Keratinocyte (primary cell): Measurements from ENCODE around the gene ANKDD1B. TPM values are rescaled to one million over a fixed set of nuclear protein-coding genes. Genes with fewer than 3 reads are reported as not detected.

Source experiments
- DNase-seq: peaks from one replicate; pipeline ENCODE4 v3.0.0-alpha.2; 2011; ENCODE audit warnings: low read depth, missing footprints, low spot score
- FAIRE-seq: peaks from 2 replicates; lab custom pipeline; 2011; peaks lifted over from hg19 to GRCh38; lab: Jason Lieb, UNC
- H2AFZ ChIP-seq: 2 replicates; pipeline ENCODE4 v1.6.0; 2012; ENCODE audit warnings: low read length, control low read depth, inconsistent platforms; ENCODE audit not compliant: control insufficient read depth
- H3K27ac ChIP-seq: 2 replicates; pipeline ENCODE4 v1.5.1; 2011; ENCODE audit warnings: low read length; ENCODE audit not compliant: control insufficient read depth, insufficient read depth
- H3K27me3 ChIP-seq: 3 replicates; pipeline ENCODE4 v1.6.0; 2011; ENCODE audit warnings: low read length; ENCODE audit not compliant: control insufficient read depth, insufficient read depth; ENCODE audit errors: extremely low read depth
- H3K36me3 ChIP-seq, 2 experiments: 2 replicates in 1 of 2; 3 replicates in 1 of 2; pipeline ENCODE4 v1.5.1; 2011; ENCODE audit warnings: low read length in 2 of 2, mild to moderate bottlenecking in 1 of 2; ENCODE audit not compliant: control insufficient read depth in 2 of 2, insufficient read depth in 2 of 2; ENCODE audit errors: extremely low read depth in 1 of 2
- H3K4me1 ChIP-seq: 3 replicates; pipeline ENCODE4 v1.5.1; 2011; ENCODE audit warnings: low read length; ENCODE audit not compliant: control insufficient read depth, insufficient read depth; ENCODE audit errors: extremely low read depth
- H3K4me2 ChIP-seq: 3 replicates; pipeline ENCODE4 v1.6.0; 2011; ENCODE audit warnings: low read depth, low read length; ENCODE audit not compliant: control insufficient read depth, insufficient read depth; ENCODE audit errors: extremely low read depth
- H3K4me3 ChIP-seq, 3 experiments: fragments of 200-600 bp in 1 of 3; sonication (generic) in 1 of 3; 2 replicates in 2 of 3; 3 replicates in 1 of 3; pipeline ENCODE4 v1.5.1; 2011 to 2016; ENCODE audit warnings: low read length in 3 of 3, mild to moderate bottlenecking in 3 of 3, control low read depth in 2 of 3, inconsistent platforms in 1 of 3, low read depth in 1 of 3, mixed read lengths in 1 of 3, mixed run types in 1 of 3, moderate library complexity in 1 of 3; ENCODE audit not compliant: control insufficient read depth in 2 of 3, insufficient read depth in 2 of 3; ENCODE audit errors: extremely low read depth in 1 of 3
- H3K79me2 ChIP-seq: 2 replicates; pipeline ENCODE4 v1.6.0; 2012; ENCODE audit warnings: low read length; ENCODE audit not compliant: control insufficient read depth, insufficient read depth
- H3K9ac ChIP-seq: 3 replicates; pipeline ENCODE4 v1.6.0; 2011; ENCODE audit warnings: low read length; ENCODE audit not compliant: control insufficient read depth, insufficient read depth; ENCODE audit errors: extremely low read depth
- H3K9me1 ChIP-seq: 3 replicates; pipeline ENCODE4 v1.6.0; 2011; ENCODE audit warnings: low read length; ENCODE audit not compliant: control insufficient read depth, insufficient read depth; ENCODE audit errors: extremely low read depth
- H3K9me3 ChIP-seq: 2 replicates; pipeline ENCODE4 v1.5.1; 2012; ENCODE audit warnings: low read depth, low read length; ENCODE audit not compliant: control insufficient read depth
- H4K20me1 ChIP-seq: 3 replicates; pipeline ENCODE4 v1.6.0; 2011; ENCODE audit warnings: low read length; ENCODE audit not compliant: control insufficient read depth, insufficient read depth; ENCODE audit errors: extremely low read depth
- CTCF ChIP-seq, 3 experiments: IDR thresholded peaks in 1 of 3; conservative IDR thresholded peaks in 1 of 3; optimal IDR thresholded peaks in 1 of 3; 2 replicates in 2 of 3; 3 replicates in 1 of 3; pipeline versions ENCODE3 to v1.5.1; 2011; ENCODE audit warnings: low read length in 3 of 3, mild to moderate bottlenecking in 3 of 3, moderate library complexity in 2 of 3, control low read depth in 1 of 3, inconsistent platforms in 1 of 3; ENCODE audit not compliant: insufficient read depth in 2 of 3; ENCODE audit errors: extremely low read depth in 1 of 3
- EZH2 ChIP-seq: IDR thresholded peaks from one replicate; pipeline ENCODE4 v1.6.1; 2012; ENCODE audit warnings: inconsistent platforms, mild to moderate bottlenecking, low read length, moderate library complexity
- dilution Hi-C: fragments of 300-500 bp; cut with MboI; formaldehyde crosslinking; loops from one replicate; pipeline ENCODE4 v1.7.0; 2020; ENCODE audit warnings: low sequenced_read_pairs; ENCODE audit not compliant: extremely low pct_ligation_motif_present
- polyA plus RNA-seq, 5 experiments: library from polyadenylated mRNA; depleted of rRNA in 3 of 5; stranded (reverse) in 3 of 5; stranded (forward) in 1 of 5; unstranded in 1 of 5; fragments of >200 nt; gene quantifications; 1 replicate in 1 of 5; 2 replicates in 3 of 5; 3 replicates in 1 of 5; pipeline versions ENCODE4 v1.2.1 to v1.2.3, GENCODE V29; 2011 to 2012; ENCODE audit warnings: missing spikeins in 2 of 5, low read depth in 1 of 5, low replicate concordance in 1 of 5

The ANKDD1B gene
- polyA plus RNA-seq, 1 donor (not counting 4 experiments of a cell fraction or from before 2014, with no cell fraction given): 1.1 TPM

- no peak for DNase-seq
Measured at GRCh38 chr5:75623846-75624245, 12.6 kb downstream of the ANKDD1B start.

GRCh38 chr5:75626959-75627358, 15.7 kb downstream of the ANKDD1B start:
- H4K20me1 ChIP-seq: no peaks in the 10 kb centered on the region
- TF ChIP-seq CTCF (optimal IDR thresholded peaks at IDR 0.05 in 1 of 3, IDR thresholded peaks at IDR 0.05 in 1 of 3, conservative IDR thresholded peaks at IDR 0.05 in 1 of 3; ENCODE audit: extremely low read depth in 1 of 3, insufficient read depth in 2 of 3, low read length in 3 of 3) (no peak), EZH2 (no peak)
- no peak overlapping the region for H2AFZ ChIP-seq
- H3K27me3 ChIP-seq: no peaks in the 10 kb centered on the region
- H3K4me2 ChIP-seq: no peak overlapping the region
- dilution Hi-C loops: no loop called here
- FAIRE-seq (no peak), DNase-seq (no peak)
- no peaks in the 10 kb centered on the region for H3K9me1 ChIP-seq
- no peak overlapping the region for H3K4me3 ChIP-seq
- no peaks in the 10 kb centered on the region for H3K36me3 ChIP-seq
- H3K9ac ChIP-seq: no peak overlapping the region
- H3K27ac ChIP-seq: no peak overlapping the region
- no peaks in the 10 kb centered on the region for H3K79me2 ChIP-seq
- H3K9me3 ChIP-seq: no peaks in the 10 kb centered on the region
- peaks cover 22% of the 10 kb centered on the region for H3K4me1 ChIP-seq

More at GRCh38 chr5:75623846-75624245, 12.6 kb downstream of the ANKDD1B start:
- no peaks in the 10 kb centered on the region for H3K9me3 ChIP-seq
- H3K27ac ChIP-seq: no peak overlapping the region
- H3K36me3 ChIP-seq: no peaks in the 10 kb centered on the region
- TF ChIP-seq EZH2: no peak
- no peak for TF ChIP-seq CTCF (optimal IDR thresholded peaks at IDR 0.05 in 1 of 3, IDR thresholded peaks at IDR 0.05 in 1 of 3, conservative IDR thresholded peaks at IDR 0.05 in 1 of 3; ENCODE audit: extremely low read depth in 1 of 3, insufficient read depth in 2 of 3, low read length in 3 of 3)
- peaks cover 38% of the 10 kb centered on the region for H3K4me1 ChIP-seq
- H3K4me3 ChIP-seq: no peak overlapping the region
- H2AFZ ChIP-seq: peak overlapping the region; percentile 50
- no peaks in the 10 kb centered on the region for H4K20me1 ChIP-seq
- H3K27me3 ChIP-seq: no peaks in the 10 kb centered on the region
- no peaks in the 10 kb centered on the region for H3K79me2 ChIP-seq
- no peak for FAIRE-seq
- H3K9ac ChIP-seq: no peak overlapping the region
- peak overlapping the region; percentile 11 for H3K4me2 ChIP-seq
- no peaks in the 10 kb centered on the region for H3K9me1 ChIP-seq
- dilution Hi-C loops: no loop called here
